ENCODE results near the gene ENGASE. TPM values are rescaled to one million over a fixed set of nuclear protein-coding genes. Genes with fewer than 3 reads are reported as not detected.

Gene ENGASE
- polyA plus RNA-seq, 1 of the 3 experiments (the other 2 are of a cell fraction), result 30.1 TPM

GRCh38 chr17:79094261-79094660 is 19.6 kb downstream of the ENGASE start (continued):
- TF ChIP-seq IRF3 (IDR thresholded peaks at IDR 0.05; ENCODE audit: low read depth, low read length), result no peak
- no peak for TF ChIP-seq SIN3A (IDR thresholded peaks at IDR 0.05; ENCODE audit: borderline replicate concordance, low read depth, low read length)
- TF ChIP-seq EZH2phosphoT487 (IDR thresholded peaks at IDR 0.05; ENCODE audit: borderline replicate concordance, low read depth), result no peak
- no peak for TF ChIP-seq ELF1 (IDR thresholded peaks at IDR 0.05)
- no peak for TF ChIP-seq POLR2AphosphoS5 (IDR thresholded peaks at IDR 0.05; ENCODE audit: low read depth, low read length)

DNA sequence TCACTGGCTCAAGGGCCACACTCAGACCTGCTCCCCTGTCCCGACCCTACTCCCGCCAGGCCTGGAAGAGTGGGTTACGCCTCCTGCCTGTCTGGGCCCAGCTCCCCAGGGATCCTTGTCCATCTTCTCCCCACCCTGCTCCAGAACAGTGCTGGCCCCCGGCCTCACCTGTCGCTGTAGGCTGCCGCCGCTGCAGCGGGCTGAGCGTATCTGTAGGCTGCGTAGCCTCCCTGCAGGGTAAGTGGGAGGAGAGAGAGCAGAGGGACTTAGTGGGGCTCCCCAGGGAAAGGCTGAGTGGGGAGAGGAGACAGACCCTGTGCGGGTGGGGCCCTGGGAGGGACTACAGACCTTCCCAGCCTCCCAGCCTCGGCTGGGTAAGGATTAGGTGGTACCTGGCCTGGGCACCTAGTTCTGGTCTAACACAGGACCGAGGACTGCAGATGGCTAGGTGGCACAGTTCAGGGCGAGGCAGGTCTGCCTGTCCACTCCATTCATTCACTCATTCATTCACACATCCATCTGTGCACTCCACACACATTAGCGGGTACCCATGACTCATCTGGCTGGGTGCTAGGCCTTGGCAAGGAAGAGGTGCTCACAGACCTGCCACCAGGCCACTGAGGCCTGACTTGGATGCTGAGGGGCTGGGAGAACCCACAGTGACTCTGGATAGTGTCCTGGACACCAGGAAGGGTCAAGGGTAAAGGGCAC is 20.9 kb downstream of the ENGASE start:
- Histone ChIP-seq H3K4me1 (ENCODE audit: control insufficient read depth in 1 of 2, insufficient read depth in 2 of 2, low read depth in 1 of 2, low read length in 1 of 2) (no peaks in the 10 kb centered on the region; a peak in 1 of 4 replicates), H4K20me1 (ENCODE audit: insufficient read depth) (no peaks in the 10 kb centered on the region), H3K9ac (no peak overlapping the region), H3K36me3 (replicated peaks in 1 of 2; ENCODE audit: control insufficient read depth in 1 of 2, insufficient read depth in 2 of 2, low read length in 1 of 2) (no peaks in the 10 kb centered on the region), H3K79me2 (ENCODE audit: insufficient read depth) (no peaks in the 10 kb centered on the region), H3K27me3 (ENCODE audit: insufficient read depth) (peaks cover 40% of the 10 kb centered on the region), H2AFZ (ENCODE audit: low read depth) (no peak overlapping the region), H3K4me3 (ENCODE audit: low read depth in 2 of 2, low read length in 1 of 2) (no peak overlapping the region), H3K4me2 (no peak overlapping the region), H3K27ac (ENCODE audit: low read depth in 2 of 2, low read length in 1 of 2) (no peak overlapping the region), H3K9me3 (no peaks in the 10 kb centered on the region), H3F3A (replicated peaks; ENCODE audit: insufficient read depth) (no peaks in the 10 kb centered on the region), H3K9me2 (no peaks in the 10 kb centered on the region)
- no peak for TF ChIP-seq RFX5 (IDR thresholded peaks at IDR 0.05; ENCODE audit: low read length)
- TF ChIP-seq EZH2phosphoT487 (IDR thresholded peaks at IDR 0.05; ENCODE audit: borderline replicate concordance, low read depth), result no peak
- no peak for TF ChIP-seq TCF12 (IDR thresholded peaks at IDR 0.05)
- TF ChIP-seq FOSL2 (IDR thresholded peaks at IDR 0.05; ENCODE audit: borderline replicate concordance, low read depth), result no peak
- TF ChIP-seq, protein P1, sequence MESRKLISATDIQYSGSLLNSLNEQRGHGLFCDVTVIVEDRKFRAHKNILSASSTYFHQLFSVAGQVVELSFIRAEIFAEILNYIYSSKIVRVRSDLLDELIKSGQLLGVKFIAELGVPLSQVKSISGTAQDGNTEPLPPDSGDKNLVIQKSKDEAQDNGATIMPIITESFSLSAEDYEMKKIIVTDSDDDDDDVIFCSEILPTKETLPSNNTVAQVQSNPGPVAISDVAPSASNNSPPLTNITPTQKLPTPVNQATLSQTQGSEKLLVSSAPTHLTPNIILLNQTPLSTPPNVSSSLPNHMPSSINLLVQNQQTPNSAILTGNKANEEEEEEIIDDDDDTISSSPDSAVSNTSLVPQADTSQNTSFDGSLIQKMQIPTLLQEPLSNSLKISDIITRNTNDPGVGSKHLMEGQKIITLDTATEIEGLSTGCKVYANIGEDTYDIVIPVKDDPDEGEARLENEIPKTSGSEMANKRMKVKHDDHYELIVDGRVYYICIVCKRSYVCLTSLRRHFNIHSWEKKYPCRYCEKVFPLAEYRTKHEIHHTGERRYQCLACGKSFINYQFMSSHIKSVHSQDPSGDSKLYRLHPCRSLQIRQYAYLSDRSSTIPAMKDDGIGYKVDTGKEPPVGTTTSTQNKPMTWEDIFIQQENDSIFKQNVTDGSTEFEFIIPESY (IDR thresholded peaks at IDR 0.05; ENCODE audit: borderline replicate concordance, low read depth), result no peak
- no peak for TF ChIP-seq SIN3A (IDR thresholded peaks at IDR 0.05; ENCODE audit: borderline replicate concordance, low read depth, low read length)
- no peak for TF ChIP-seq USF1 (IDR thresholded peaks at IDR 0.05; ENCODE audit: borderline replicate concordance, low read depth)
- no peak for TF ChIP-seq SMC3 (IDR thresholded peaks at IDR 0.05; ENCODE audit: low read depth, low read length)
- CTCF ChIA-PET, result interaction anchor here (0.7 to 45.1 kb wide), 10 partner anchors 9 to 306 kb away, joined by 3 to 1305 read pairs (median 12); no protein-coding TSS in a partner anchor
- POLR2A ChIA-PET, result no interaction called here
- WGBS (ENCODE audit: low lambda C conversion rate), result 79% methylated on average over 15 of the region's 15 CpGs
- DNase-seq, result no peak
